WTC11 (cell line): ENCODE data around the gene STK39. TPM values are rescaled to one million over a fixed set of nuclear protein-coding genes. Genes with fewer than 3 reads are reported as not detected.

ENCODE experiments used
- ATAC-seq: fragments of 200-7000 bp; cut with Tn5 transposase; 2 replicates; pipeline ENCODE4 v1.10.0; 2021; ENCODE audit warnings: mild to moderate bottlenecking, moderate library complexity
- CTCF ChIA-PET: fragments of 300-600 bp; sonication (Branson Sonifier 250); formaldehyde crosslinking; loops from one replicate; lab custom pipeline; 2021; ENCODE audit warnings: antibody characterized with exemption; lab: Charles Lee
- POLR2A ChIA-PET: fragments of 350-600 bp; sonication (Branson Sonifier 250); formaldehyde crosslinking; loops from one replicate; lab custom pipeline; 2021; ENCODE audit warnings: antibody characterized with exemption; lab: Charles Lee
- DNase-seq: peaks from one replicate; pipeline ENCODE4 v3.0.0; 2021; ENCODE audit warnings: low spot score
- H3K27ac Mint-ChIP-seq: 2 replicates; pipeline ENCODE4 v1.8.0; 2021; ENCODE audit warnings: mixed read lengths
- H3K27me3 Mint-ChIP-seq: 2 replicates; pipeline ENCODE4 v1.8.0; 2021; ENCODE audit warnings: low read depth, mild to moderate bottlenecking, moderate library complexity, mixed read lengths
- H3K36me3 Mint-ChIP-seq: 2 replicates; pipeline ENCODE4 v1.8.0; 2021; ENCODE audit warnings: mixed read lengths
- H3K4me1 Mint-ChIP-seq: 2 replicates; pipeline ENCODE4 v1.8.0; 2022; ENCODE audit warnings: mixed read lengths
- H3K4me3 Mint-ChIP-seq: 2 replicates; pipeline ENCODE4 v1.8.0; 2021; ENCODE audit warnings: mild to moderate bottlenecking, moderate library complexity, mixed read lengths
- H3K9me3 Mint-ChIP-seq: 2 replicates; pipeline ENCODE4 v1.8.0; 2021; ENCODE audit warnings: mixed read lengths
- ATF1 ChIP-seq: sonication (generic); formaldehyde crosslinking; IDR thresholded peaks from 2 replicates; pipeline ENCODE4 v1.8.1; 2023; ENCODE audit warnings: mild to moderate bottlenecking, moderate library complexity, missing genetic modification reagents
- ETV6 ChIP-seq: sonication (generic); formaldehyde crosslinking; IDR thresholded peaks from 2 replicates; pipeline ENCODE4 v1.8.1; 2022; ENCODE audit warnings: mild to moderate bottlenecking, missing genetic modification reagents
- GABPB1 ChIP-seq: sonication (generic); formaldehyde crosslinking; IDR thresholded peaks from 2 replicates; pipeline ENCODE4 v1.8.1; 2023; ENCODE audit warnings: mild to moderate bottlenecking, missing genetic modification reagents
- GTF2I ChIP-seq: fragments of 250-450 bp; sonication (Bioruptor Pico); conservative IDR thresholded peaks from 2 replicates; pipeline ENCODE4 v1.4.0; 2021; ENCODE audit warnings: mild to moderate bottlenecking
- HMGXB4 ChIP-seq: sonication (generic); formaldehyde crosslinking; IDR thresholded peaks from 2 replicates; pipeline ENCODE4 v1.8.1; 2023; ENCODE audit warnings: mild to moderate bottlenecking, moderate library complexity, missing genetic modification reagents
- JAZF1 ChIP-seq: fragments of 250-450 bp; sonication (Bioruptor Pico); IDR thresholded peaks from 2 replicates; pipeline ENCODE4 v1.9.0; 2021; ENCODE audit warnings: moderate library complexity, mild to moderate bottlenecking, inconsistent platforms
- NFATC4 ChIP-seq: fragments of 250-450 bp; sonication (Bioruptor Pico); IDR thresholded peaks from 2 replicates; pipeline ENCODE4 v1.9.0; 2021; ENCODE audit warnings: mild to moderate bottlenecking
- NFE2L1 ChIP-seq: sonication (generic); formaldehyde crosslinking; IDR thresholded peaks from 2 replicates; pipeline ENCODE4 v1.8.1; 2023; ENCODE audit warnings: missing genetic modification reagents
- NFYB ChIP-seq: sonication (generic); formaldehyde crosslinking; conservative IDR thresholded peaks from 2 replicates; pipeline ENCODE4 v1.8.0; 2022; ENCODE audit warnings: low read depth, missing genetic modification reagents
- RELA ChIP-seq: sonication (generic); formaldehyde crosslinking; IDR thresholded peaks from 2 replicates; pipeline ENCODE4 v1.8.1; 2022; ENCODE audit warnings: missing genetic modification reagents, mild to moderate bottlenecking, borderline replicate concordance
- TCF7 ChIP-seq: sonication (generic); formaldehyde crosslinking; IDR thresholded peaks from 2 replicates; pipeline ENCODE4 v1.8.0; 2022; ENCODE audit warnings: mild to moderate bottlenecking, low read depth, missing genetic modification reagents, moderate library complexity
- TP53 ChIP-seq: sonication (generic); formaldehyde crosslinking; IDR thresholded peaks from 2 replicates; pipeline ENCODE4 v1.8.1; 2023; ENCODE audit warnings: mild to moderate bottlenecking, missing genetic modification reagents
- ZNF121 ChIP-seq: sonication (generic); formaldehyde crosslinking; IDR thresholded peaks from 2 replicates; pipeline ENCODE4 v1.8.0; 2023; ENCODE audit warnings: missing genetic modification reagents
- ZNF281 ChIP-seq: sonication (generic); formaldehyde crosslinking; IDR thresholded peaks from 2 replicates; pipeline ENCODE4 v1.8.0; 2023; ENCODE audit warnings: mild to moderate bottlenecking, missing genetic modification reagents
- ZNF671 ChIP-seq: fragments of 250-450 bp; sonication (Bioruptor Pico); IDR thresholded peaks from 2 replicates; pipeline ENCODE4 v1.8.0; 2021; ENCODE audit warnings: mild to moderate bottlenecking
- ZSCAN18 ChIP-seq: fragments of 250-450 bp; sonication (Bioruptor Pico); IDR thresholded peaks from 2 replicates; pipeline ENCODE4 v2.1.2; 2022; ENCODE audit warnings: mild to moderate bottlenecking, moderate library complexity
- total RNA-seq: library from RNA; stranded (reverse); gene quantifications from 3 replicates; pipeline ENCODE4 v1.2.3, GENCODE V29; 2021
- TF ChIP-seq, protein P1 (sequence below): sonication (generic); formaldehyde crosslinking; IDR thresholded peaks from 2 replicates; pipeline ENCODE4 v1.8.0; 2022; ENCODE audit warnings: mild to moderate bottlenecking, missing genetic modification reagents

STK39 gene
- total RNA-seq, 1 experiment from 2014 or later, result 20.5 TPM

DNA sequence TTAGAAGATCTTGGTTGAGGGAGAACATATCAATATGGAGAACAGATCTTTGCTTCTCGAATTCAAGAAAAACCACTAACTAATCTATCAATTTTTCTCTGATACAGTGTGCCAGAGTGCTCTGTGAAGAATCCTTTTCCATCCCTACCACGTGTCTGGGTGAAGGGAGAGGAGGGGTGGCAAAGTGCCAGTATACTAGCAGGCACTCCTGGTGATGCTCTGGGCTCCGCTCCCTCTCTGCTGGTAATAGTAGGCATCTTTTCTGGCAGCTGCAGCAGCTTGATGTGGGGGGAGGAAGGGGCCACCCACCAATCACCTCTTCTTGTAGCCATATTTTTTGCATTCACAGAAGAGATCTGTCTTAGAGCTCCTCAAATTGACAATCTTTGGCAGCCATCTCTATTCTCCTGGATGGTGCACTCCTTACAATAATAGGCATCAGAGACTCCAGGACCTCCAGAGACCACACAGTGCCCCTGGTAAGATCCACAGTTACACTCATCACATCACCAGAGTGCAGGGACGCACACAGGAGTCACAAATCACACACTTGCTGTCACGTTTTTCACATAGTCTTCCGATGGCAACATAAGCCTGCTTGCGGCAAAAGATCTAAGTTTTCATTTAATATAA, 15.7 kb downstream of the STK39 start:
- Mint-ChIP-seq H3K27me3 (no peaks in the 10 kb centered on the region), H3K27ac (no peak overlapping the region), H3K9me3 (peaks cover 9% of the 10 kb centered on the region), H3K4me3 (no peak overlapping the region), H3K4me1 (peaks cover 10% of the 10 kb centered on the region), H3K36me3 (peaks cover 18% of the 10 kb centered on the region)
- ATAC-seq, result no peak
- ChIA-PET CTCF (no interaction called here), POLR2A (no interaction called here)
- TF ChIP-seq NFATC4 (CRISPR knock-in tag) (no peak), ZNF121 (CRISPR knock-in tag) (no peak), GTF2I (CRISPR knock-in tag) (no peak), ATF1 (CRISPR knock-in tag) (no peak), ETV6 (CRISPR knock-in tag) (no peak), JAZF1 (no peak), ZNF671 (CRISPR knock-in tag) (no peak), TCF7 (no peak), HMGXB4 (no peak), RELA (CRISPR knock-in tag) (no peak), TP53 (CRISPR knock-in tag) (no peak)
- TF ChIP-seq, protein P1, sequence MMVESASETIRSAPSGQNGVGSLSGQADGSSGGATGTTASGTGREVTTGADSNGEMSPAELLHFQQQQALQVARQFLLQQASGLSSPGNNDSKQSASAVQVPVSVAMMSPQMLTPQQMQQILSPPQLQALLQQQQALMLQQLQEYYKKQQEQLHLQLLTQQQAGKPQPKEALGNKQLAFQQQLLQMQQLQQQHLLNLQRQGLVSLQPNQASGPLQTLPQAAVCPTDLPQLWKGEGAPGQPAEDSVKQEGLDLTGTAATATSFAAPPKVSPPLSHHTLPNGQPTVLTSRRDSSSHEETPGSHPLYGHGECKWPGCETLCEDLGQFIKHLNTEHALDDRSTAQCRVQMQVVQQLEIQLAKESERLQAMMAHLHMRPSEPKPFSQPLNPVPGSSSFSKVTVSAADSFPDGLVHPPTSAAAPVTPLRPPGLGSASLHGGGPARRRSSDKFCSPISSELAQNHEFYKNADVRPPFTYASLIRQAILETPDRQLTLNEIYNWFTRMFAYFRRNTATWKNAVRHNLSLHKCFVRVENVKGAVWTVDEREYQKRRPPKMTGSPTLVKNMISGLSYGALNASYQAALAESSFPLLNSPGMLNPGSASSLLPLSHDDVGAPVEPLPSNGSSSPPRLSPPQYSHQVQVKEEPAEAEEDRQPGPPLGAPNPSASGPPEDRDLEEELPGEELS (CRISPR knock-in tag), result no peak
- DNase-seq, result no peak

GRCh38 chr2:168230389-168230788, 17.0 kb downstream of the STK39 start:
- peaks cover 9% of the 10 kb centered on the region for H3K9me3 Mint-ChIP-seq
- no peak overlapping the region for H3K27ac Mint-ChIP-seq
- ATAC-seq (no peak), DNase-seq (no peak)
- POLR2A ChIA-PET, result no interaction called here
- H3K4me3 Mint-ChIP-seq, result no peak overlapping the region
- no peaks in the 10 kb centered on the region for H3K27me3 Mint-ChIP-seq
- H3K36me3 Mint-ChIP-seq, result peaks cover 18% of the 10 kb centered on the region
- no peak for TF ChIP-seq ZNF281 (CRISPR knock-in tag)
- CTCF ChIA-PET, result no interaction called here
- peaks cover 13% of the 10 kb centered on the region for H3K4me1 Mint-ChIP-seq

DNA sequence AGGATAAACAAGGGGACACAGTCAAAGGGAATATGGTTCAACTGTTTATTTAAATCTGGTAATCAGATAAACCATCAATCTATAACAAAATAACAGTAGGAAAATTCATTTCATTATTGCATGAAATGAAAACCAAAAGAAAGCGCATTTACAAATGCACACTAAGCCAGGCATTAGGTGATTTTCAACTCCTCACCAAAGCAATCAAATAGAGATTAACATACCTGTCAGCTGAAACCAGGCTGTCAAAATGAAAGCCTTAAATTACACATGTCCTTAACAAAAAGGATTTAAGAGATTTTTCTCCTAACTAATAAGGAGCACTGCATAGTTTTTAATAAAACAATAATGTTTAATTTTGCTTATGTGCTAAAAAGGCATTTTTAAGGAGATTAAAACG, 23.0 kb downstream of the STK39 start:
- Mint-ChIP-seq H3K27ac (no peak overlapping the region), H3K9me3 (no peaks in the 10 kb centered on the region), H3K4me3 (no peak overlapping the region), H3K36me3 (no peaks in the 10 kb centered on the region), H3K4me1 (peaks cover 31% of the 10 kb centered on the region), H3K27me3 (no peaks in the 10 kb centered on the region)
- POLR2A ChIA-PET, result no interaction called here
- CTCF ChIA-PET, result no interaction called here
- DNase-seq (no peak), ATAC-seq (no peak)
- TF ChIP-seq, protein P1 (CRISPR knock-in tag), result no peak
- TF ChIP-seq NFE2L1 (CRISPR knock-in tag), result no peak
- no peak for TF ChIP-seq GABPB1 (CRISPR knock-in tag)
- no peak for TF ChIP-seq NFYB (CRISPR knock-in tag)
- TF ChIP-seq ZSCAN18 (CRISPR knock-in tag), result no peak
